Left forelimb (tissue), 1 donor: Measurements from ENCODE around the gene MTERF1.
"Not testable (repeated sequence)": the region's sequence is repeated elsewhere in the genome, so short reads cannot be mapped to it uniquely, and the experiment has no call there.

Source experiments
- DNase-seq: peaks from one replicate; pipeline ENCODE4 v3.0.0-alpha.2; 2018; ENCODE audit warnings: low spot score

MTERF1 gene

GRCh38 chr7:91883676-91884362, 3.3 kb upstream of the MTERF1 start:
- DNase-seq, result no peak

GRCh38 chr7:91880016-91880412, 488 bp downstream of the MTERF1 start:
- no peak for DNase-seq

- no peak for DNase-seq
These were observed 3.9 kb downstream of the MTERF1 start for GRCh38 chr7:91876391-91877133.

- no peak for DNase-seq
These were observed 4.7 kb downstream of the MTERF1 start for GRCh38 chr7:91875851-91876250.

GRCh38 chr7:91872928-91873327, 7.6 kb downstream of the MTERF1 start:
- no peak for DNase-seq

GRCh38 chr7:91872069-91872468, 8.4 kb downstream of the MTERF1 start:
- no peak for DNase-seq

GRCh38 chr7:91869661-91870060, 10.8 kb downstream of the MTERF1 start:
- no peak for DNase-seq

GRCh38 chr7:91866599-91867148, 13.8 kb downstream of the MTERF1 start:
- no peak for DNase-seq

GRCh38 chr7:91865511-91865910, 15.0 kb downstream of the MTERF1 start:
- DNase-seq, result no peak

- not testable (repeated sequence) for DNase-seq
These were observed 15.9 kb downstream of the MTERF1 start for GRCh38 chr7:91864604-91865003.

GRCh38 chr7:91864070-91864469, 16.4 kb downstream of the MTERF1 start:
- no peak for DNase-seq

- no peak for DNase-seq
These were observed 28.2 kb downstream of the MTERF1 start for GRCh38 chr7:91852263-91852741.

- DNase-seq, result no peak
These were observed 30.0 kb downstream of the MTERF1 start for GRCh38 chr7:91850455-91850854.

- DNase-seq, result no peak
These were observed 32.5 kb downstream of the MTERF1 start for GRCh38 chr7:91847876-91848588.

GRCh38 chr7:91847231-91847630, 33.3 kb downstream of the MTERF1 start:
- no peak for DNase-seq

GRCh38 chr7:91846436-91846835, 34.1 kb downstream of the MTERF1 start:
- no peak for DNase-seq

GRCh38 chr7:91843831-91844230, 36.7 kb downstream of the MTERF1 start:
- no peak for DNase-seq

- no peak for DNase-seq
These were observed 42.1 kb downstream of the MTERF1 start for GRCh38 chr7:91838439-91838838.

- no peak for DNase-seq
These were observed 43.0 kb downstream of the MTERF1 start for GRCh38 chr7:91837397-91838070.

- no peak for DNase-seq
These were observed 44.6 kb downstream of the MTERF1 start for GRCh38 chr7:91835826-91836368.

- DNase-seq, result no peak
These were observed 45.2 kb downstream of the MTERF1 start for GRCh38 chr7:91835091-91835825.
